ENCODE data around the gene RRP1. TPM values are rescaled to one million over a fixed set of nuclear protein-coding genes. Genes with fewer than 3 reads are reported as not detected.
A peak's percentile ranks its signal among the peaks of the same experiment; 100 is the strongest.

RRP1 gene
- total and polyA plus RNA-seq, 9 of the 15 experiments (the other 6 are each of a cell fraction or from before 2014, with no cell fraction given) = 0.89 to 105 (median 51.6) TPM

GRCh38 chr21:43809853-43810504, 20.6 kb downstream of the RRP1 start:
- intact Hi-C loops (cut with micrococcal nuclease) (loop anchor here (2.0 to 5.0 kb wide), 3 partner anchors 45 to 129 kb away; no protein-coding TSS in a partner anchor), in situ Hi-C loops (cut with MboI) (loop anchor here (5.0 kb wide), 1 partner anchor 132 kb away; no protein-coding TSS in a partner anchor)
- ATAC-seq (no peak), DNase-seq (ENCODE audit: extremely low read depth in 1 of 4, low spot score in 3 of 4) (no peak), FAIRE-seq (no peak)
- H3K36me3 ChIP-seq (ENCODE audit: control insufficient read depth, insufficient read depth, low read length) = peaks cover 21% of the 10 kb centered on the region; the same call in 2 of the 3 replicates
- TF ChIP-seq FIP1L1 (IDR thresholded peaks at IDR 0.05; ENCODE audit: low read depth, low read length, poor library complexity, severe bottlenecking) = peak; percentile 44
- TF ChIP-seq ZC3H4 (CRISPR knock-in tag; IDR thresholded peaks at IDR 0.05; ENCODE audit: borderline replicate concordance) = 0 out of 2 replicates have a peak, but pooled peaks have one; percentile 27
- no peak for TF ChIP-seq ZBTB17 (CRISPR knock-in tag; IDR thresholded peaks at IDR 0.05)
- TF ChIP-seq CLOCK (CRISPR knock-in tag; IDR thresholded peaks at IDR 0.05; ENCODE audit: borderline replicate concordance) = no peak
- TF ChIP-seq POLR2G (IDR thresholded peaks at IDR 0.05; ENCODE audit: low read depth, low read length) = peak; percentile 20; the same call in 1 of the 2 replicates
- TF ChIP-seq POU5F1 (IDR thresholded peaks at IDR 0.05; ENCODE audit: borderline replicate concordance, low read depth, low read length, partially characterized antibody) = no peak
- no peak for TF ChIP-seq ELF2 (CRISPR knock-in tag; IDR thresholded peaks at IDR 0.05)
- 0 out of 2 replicates have a peak, but pooled peaks have one; percentile 16 for TF ChIP-seq POLR2A (conservative IDR thresholded peaks at IDR 0.05)
- WGBS (ENCODE audit: insufficient coverage, low coverage, missing lambda C conversion rate) = 85% methylated on average over 20 of the region's 26 CpGs
- no peak overlapping the region for H3K27ac ChIP-seq (ENCODE audit: extremely low read depth, low read depth, low read length)
- peaks cover 18 to 90% of the 10 kb centered on the region in 2 experiments for H3K4me1 ChIP-seq (replicated peaks in 1 of 2; ENCODE audit: control insufficient read depth in 2 of 2, insufficient read depth in 2 of 2, low read length in 2 of 2)
- H4K20me1 ChIP-seq (replicated peaks; ENCODE audit: control insufficient read depth, insufficient read depth, low read length) = 0 out of 2 replicates have a peak, but pooled peaks cover 5% of the 10 kb centered on the region
- H3K4me3 ChIP-seq = no peak overlapping the region
- ChIA-PET CTCF (ENCODE audit: low intra/inter-chr PET ratio) (interaction anchor here (0.6 to 2.1 kb wide), 4 partner anchors 129 to 457 kb away, joined by 3 to 35 read pairs (median 4); no protein-coding TSS in a partner anchor), POLR2A (interaction anchor here (0.6 to 1.9 kb wide), 9 partner anchors 9 to 175 kb away, joined by 3 to 6 read pairs (median 4); no protein-coding TSS in a partner anchor)
- no peak overlapping the region for H2AFZ ChIP-seq (ENCODE audit: low read depth, low read length)
- no TSS peak for BruUV-seq (replicated peaks)
- no peak overlapping the region for H3K4me2 ChIP-seq (ENCODE audit: insufficient read depth, low read length)
- no peaks in the 10 kb centered on the region for H3K79me2 ChIP-seq (ENCODE audit: control insufficient read depth, insufficient read depth, low read length)
- peaks cover 4% of the 10 kb centered on the region for H3K9me1 ChIP-seq (ENCODE audit: control insufficient read depth, insufficient read depth, low read length)
- H3K27me3 ChIP-seq (ENCODE audit: control insufficient read depth in 2 of 2, insufficient read depth in 2 of 2, low read length in 2 of 2) = no peaks in the 10 kb centered on the region
- no peaks in the 10 kb centered on the region for H3K9me3 ChIP-seq (replicated peaks; ENCODE audit: control insufficient read depth, insufficient read depth, low read depth, low read length)
- H3K9ac ChIP-seq (ENCODE audit: insufficient read depth in 1 of 2, low read depth in 2 of 2, low read length in 2 of 2) = peak overlapping the region in 1 of 2 experiments; percentile 69; a peak in 2 of 4 replicates

Data from K562 (cell line).